Duodenal mucosa (tissue), 2 donors: ENCODE data around the gene MYO1D.
"Not testable (repeated sequence)": the region's sequence is repeated elsewhere in the genome, so short reads cannot be mapped to it uniquely, and the experiment has no call there.

Experiments used
- H3K27ac ChIP-seq: one replicate; pipeline ENCODE4 v1.7.0; 2013; ENCODE audit warnings: low read depth, low read length
- H3K27me3 ChIP-seq, 2 donors: one replicate each; pipeline ENCODE4 v1.7.0; 2013; ENCODE audit warnings: low read length in 2 of 2, control low read depth in 1 of 2; ENCODE audit not compliant: insufficient read depth in 2 of 2, control insufficient read depth in 1 of 2
- H3K36me3 ChIP-seq, 2 donors: one replicate each; pipeline ENCODE4 v1.7.0; 2013; ENCODE audit warnings: low read length in 2 of 2, control low read depth in 1 of 2; ENCODE audit not compliant: insufficient read depth in 2 of 2, control insufficient read depth in 1 of 2
- H3K4me1 ChIP-seq, 2 donors: one replicate each; pipeline ENCODE4 v1.7.0; 2013; ENCODE audit warnings: low read length in 2 of 2, control low read depth in 1 of 2; ENCODE audit not compliant: insufficient read depth in 2 of 2, control insufficient read depth in 1 of 2
- H3K4me3 ChIP-seq, 2 donors: one replicate each; pipeline ENCODE4 v1.7.0; 2013; ENCODE audit warnings: low read length in 2 of 2, low read depth in 1 of 2
- H3K9ac ChIP-seq, 2 donors: one replicate each; pipeline ENCODE4 v1.7.0; 2013; ENCODE audit warnings: low read length in 2 of 2, low read depth in 1 of 2
- H3K9me3 ChIP-seq, 2 donors: one replicate each; pipeline ENCODE4 v1.7.0; 2013; ENCODE audit warnings: low read length in 2 of 2, control low read depth in 1 of 2; ENCODE audit not compliant: control insufficient read depth in 1 of 2

MYO1D gene

GRCh38 chr17:32899236-32900013 is 22.5 kb upstream of the MYO1D start:
- Histone ChIP-seq H3K27ac (no peak overlapping the region), H3K4me1 (peaks cover 0 to 3% of the 10 kb centered on the region in 2 donors), H3K9me3 (no peaks in the 10 kb centered on the region), H3K9ac (no peak overlapping the region), H3K36me3 (no peaks in the 10 kb centered on the region), H3K4me3 (no peak overlapping the region), H3K27me3 (no peaks in the 10 kb centered on the region)

DNA sequence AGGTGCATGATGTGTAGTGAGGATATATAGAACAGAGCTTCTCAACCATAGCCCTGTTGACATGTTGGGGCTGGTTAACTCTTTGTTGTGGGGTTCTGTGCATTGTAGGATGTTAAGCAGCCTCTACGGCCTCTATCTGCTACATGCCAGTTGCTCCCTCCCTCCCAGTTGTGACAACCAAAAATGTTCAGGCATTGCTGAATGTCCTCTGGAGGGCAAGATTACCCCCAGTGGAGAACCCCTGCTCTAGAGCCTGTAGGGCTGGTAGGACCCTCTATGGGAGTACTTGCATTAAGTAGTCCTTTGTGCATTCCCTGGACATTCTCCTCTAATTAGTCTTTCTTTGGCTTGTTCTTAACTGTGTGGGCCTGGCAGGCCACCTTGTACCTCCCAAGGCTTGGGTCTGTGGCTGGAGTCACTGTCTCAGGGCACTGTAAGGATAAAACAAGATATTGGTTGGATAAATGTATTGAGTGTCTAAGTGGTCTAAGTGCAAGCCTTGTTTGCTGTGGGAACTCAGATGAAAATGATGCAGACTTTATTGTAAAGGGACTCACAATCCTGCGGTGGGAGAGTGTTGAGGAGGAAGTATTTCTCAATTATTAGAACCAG is 19.8 kb upstream of the MYO1D start:
- Histone ChIP-seq H3K36me3 (no peaks in the 10 kb centered on the region), H3K4me1 (peaks cover 0 to 3% of the 10 kb centered on the region in 2 donors), H3K9me3 (no peaks in the 10 kb centered on the region), H3K4me3 (no peak overlapping the region), H3K27ac (no peak overlapping the region), H3K27me3 (no peaks in the 10 kb centered on the region), H3K9ac (no peak overlapping the region)

- H3K4me3 ChIP-seq = no peak overlapping the region
- H3K27ac ChIP-seq = no peak overlapping the region
- H3K36me3 ChIP-seq = no peaks in the 10 kb centered on the region
- H3K27me3 ChIP-seq = no peaks in the 10 kb centered on the region
- peaks cover 0 to 3% of the 10 kb centered on the region in 2 donors for H3K4me1 ChIP-seq
- H3K9me3 ChIP-seq = no peaks in the 10 kb centered on the region
- H3K9ac ChIP-seq = no peak overlapping the region
Observed at GRCh38 chr17:32894245-32894644, 17.3 kb upstream of the MYO1D start.

- not testable (repeated sequence) for H3K27ac ChIP-seq, H3K36me3 ChIP-seq, H3K4me1 ChIP-seq, H3K9me3 ChIP-seq, H3K9ac ChIP-seq, H3K27me3 ChIP-seq, H3K4me3 ChIP-seq
Observed at GRCh38 chr17:32887410-32887809, 10.5 kb upstream of the MYO1D start.

GRCh38 chr17:32886951-32887350 is 10.0 kb upstream of the MYO1D start:
- H3K36me3 ChIP-seq, H3K4me3 ChIP-seq, H3K9ac ChIP-seq, H3K4me1 ChIP-seq, H3K27me3 ChIP-seq, H3K27ac ChIP-seq, H3K9me3 ChIP-seq: not testable (repeated sequence)

- Histone ChIP-seq H3K36me3 (no peaks in the 10 kb centered on the region), H3K4me3 (no peak overlapping the region), H3K4me1 (peaks cover 16 to 18% of the 10 kb centered on the region in 2 donors), H3K27ac (no peak overlapping the region), H3K9me3 (no peaks in the 10 kb centered on the region), H3K27me3 (no peaks in the 10 kb centered on the region), H3K9ac (no peak overlapping the region)
Observed at GRCh38 chr17:32882734-32883133, 5.8 kb upstream of the MYO1D start.

DNA sequence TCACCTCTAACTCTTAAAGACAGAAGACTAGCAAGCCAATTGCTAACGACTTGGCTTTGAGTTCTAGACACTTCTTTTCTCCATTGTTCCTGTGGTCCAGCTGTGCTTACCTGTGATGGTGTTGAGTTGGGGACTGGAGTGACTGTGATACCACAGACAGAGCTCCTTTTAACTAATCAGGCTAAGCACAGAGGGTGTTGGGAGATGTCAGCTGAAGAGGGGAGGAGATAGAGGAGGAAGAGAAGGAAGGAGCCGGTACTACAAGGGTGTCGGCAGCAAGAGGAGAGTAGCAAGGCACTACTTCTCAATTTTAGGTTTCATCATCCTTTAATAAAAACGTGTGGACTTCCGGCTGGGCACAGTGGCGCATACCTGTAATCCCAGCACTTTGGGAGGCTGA is 5.1 kb upstream of the MYO1D start:
- Histone ChIP-seq H3K27ac (no peak overlapping the region), H3K27me3 (no peaks in the 10 kb centered on the region), H3K9ac (no peak overlapping the region), H3K4me1 (peaks cover 22 to 24% of the 10 kb centered on the region in 2 donors), H3K4me3 (no peak overlapping the region), H3K36me3 (no peaks in the 10 kb centered on the region), H3K9me3 (no peaks in the 10 kb centered on the region)

DNA sequence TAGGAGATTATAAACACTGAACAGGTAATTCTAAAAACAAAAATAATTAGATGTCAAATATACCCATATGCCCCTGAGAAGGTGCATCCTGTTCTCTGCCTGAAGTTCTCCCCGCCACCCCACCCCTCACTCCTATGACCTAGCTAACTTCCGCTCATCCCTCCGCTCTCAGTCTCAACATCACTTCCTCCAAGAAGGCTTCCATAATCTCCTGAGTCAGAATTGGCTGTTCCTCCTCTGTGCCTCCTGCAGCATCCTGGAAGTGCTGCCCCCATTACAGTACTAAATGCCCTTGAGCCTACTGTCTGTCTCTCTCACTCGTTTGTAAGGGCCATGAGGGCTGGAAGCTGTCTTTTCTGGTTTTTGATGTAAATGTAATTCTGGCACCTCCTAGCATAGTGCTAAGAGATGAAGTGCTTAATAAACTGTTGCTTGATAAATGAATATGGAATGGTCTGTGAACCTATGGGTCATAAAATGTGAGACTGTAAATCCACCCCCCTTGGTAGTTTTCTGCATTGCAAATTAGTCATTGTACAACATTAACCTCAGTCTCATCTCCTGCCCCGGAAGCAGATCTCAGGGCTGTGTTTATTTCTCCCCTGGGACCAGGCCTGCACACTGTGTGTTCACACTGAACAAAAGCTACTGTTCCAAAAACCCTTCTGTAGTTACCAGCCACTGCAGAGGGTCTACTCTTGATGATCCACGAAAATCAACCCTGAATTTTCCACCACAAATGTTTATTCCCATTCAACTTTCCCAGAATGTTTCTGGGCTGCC is 3.9 kb upstream of the MYO1D start:
- H3K9me3 ChIP-seq = no peaks in the 10 kb centered on the region
- H3K9ac ChIP-seq = no peak overlapping the region

DNA sequence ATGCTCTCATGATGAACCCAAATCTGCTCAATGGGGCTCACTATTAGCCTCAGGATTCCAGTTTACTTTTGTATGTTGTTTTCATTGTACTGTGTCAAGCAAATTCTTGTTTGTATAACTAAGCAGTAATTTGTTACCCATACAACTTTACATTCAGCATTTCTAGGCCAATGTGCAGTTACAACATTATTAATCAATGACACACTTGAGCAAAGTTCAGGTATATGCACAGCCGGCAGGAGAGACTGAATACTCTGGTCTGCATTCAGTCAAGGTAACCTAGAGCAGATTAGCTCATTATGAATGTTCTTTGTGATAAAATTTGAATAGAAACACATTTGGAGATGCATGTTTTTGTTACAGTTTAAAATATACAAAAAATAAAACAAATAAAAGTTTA is 2.2 kb upstream of the MYO1D start:
- no peaks in the 10 kb centered on the region for H3K27me3 ChIP-seq
- no peak overlapping the region for H3K27ac ChIP-seq
- no peak overlapping the region for H3K9ac ChIP-seq
- peaks cover 29 to 37% of the 10 kb centered on the region in 2 donors for H3K4me1 ChIP-seq
- no peaks in the 10 kb centered on the region for H3K9me3 ChIP-seq
- no peak overlapping the region for H3K4me3 ChIP-seq
- no peaks in the 10 kb centered on the region for H3K36me3 ChIP-seq

More for the DNA sequence above, 3.9 kb upstream of the MYO1D start:
- Histone ChIP-seq H3K4me3 (no peak overlapping the region), H3K27me3 (no peaks in the 10 kb centered on the region), H3K27ac (no peak overlapping the region), H3K36me3 (no peaks in the 10 kb centered on the region), H3K4me1 (peaks cover 25% of the 10 kb centered on the region in 2 donors)

DNA sequence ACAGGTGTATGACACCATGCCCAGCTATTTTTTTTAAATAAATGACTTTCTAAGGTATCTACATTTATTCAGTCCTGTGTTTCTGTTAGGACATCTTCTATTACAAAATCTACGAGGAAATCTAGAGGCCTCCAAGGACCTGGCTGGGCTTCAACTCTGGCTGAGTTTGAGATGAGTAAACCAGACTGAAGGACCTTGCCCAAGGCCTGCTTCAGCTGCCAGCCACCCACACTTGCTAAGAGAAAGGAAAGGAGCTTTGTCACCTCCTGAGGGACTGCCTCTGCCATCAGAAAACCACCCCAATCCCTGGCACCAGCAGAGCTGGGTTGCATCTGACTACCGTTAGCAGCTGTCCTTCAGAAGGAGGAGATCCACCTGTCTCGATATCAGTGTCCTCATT is 1.3 kb upstream of the MYO1D start:
- no peaks in the 10 kb centered on the region for H3K9me3 ChIP-seq
- H3K9ac ChIP-seq = peak overlapping the region in 1 of 2 donors; percentile 6
- no peaks in the 10 kb centered on the region for H3K27me3 ChIP-seq
- H3K4me1 ChIP-seq = peaks cover 35 to 41% of the 10 kb centered on the region in 2 donors
- no peak overlapping the region for H3K4me3 ChIP-seq
- H3K36me3 ChIP-seq = peaks cover 0 to 3% of the 10 kb centered on the region in 2 donors
- no peak overlapping the region for H3K27ac ChIP-seq
